Measurements from ENCODE around the gene EEF2.
A peak's percentile ranks its signal among the peaks of the same experiment; 100 is the strongest.

EEF2 gene

GRCh38 chr19:3986260-3987041, 1.2 kb upstream of the EEF2 start:
- peak in 1 of 2 donors; percentile 39 for DNase-seq (ENCODE audit: extremely low read depth in 1 of 2, low read depth in 1 of 2)

- no peak for DNase-seq (ENCODE audit: extremely low read depth in 1 of 2, low read depth in 1 of 2)
Observed at GRCh38 chr19:3985643-3986259, 488 bp upstream of the EEF2 start.

DNA sequence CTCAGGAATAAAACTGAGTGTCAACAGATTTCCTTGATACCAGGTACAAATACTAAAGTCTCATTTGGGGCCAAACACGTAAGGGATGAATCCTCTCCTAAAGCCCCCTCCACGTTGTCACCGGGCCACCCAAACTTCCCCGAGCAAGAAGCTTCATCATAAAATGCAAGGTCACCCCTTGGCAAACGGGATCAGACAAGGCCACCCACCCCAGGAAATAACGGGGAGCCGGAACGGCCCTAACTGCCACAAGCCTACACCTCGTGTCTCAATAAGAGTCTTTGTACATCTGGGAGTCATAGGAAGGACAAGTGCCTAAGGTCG, 717 bp downstream of the EEF2 start:
- DNase-seq (ENCODE audit: extremely low read depth in 1 of 2, low read depth in 1 of 2), result no peak

DNA sequence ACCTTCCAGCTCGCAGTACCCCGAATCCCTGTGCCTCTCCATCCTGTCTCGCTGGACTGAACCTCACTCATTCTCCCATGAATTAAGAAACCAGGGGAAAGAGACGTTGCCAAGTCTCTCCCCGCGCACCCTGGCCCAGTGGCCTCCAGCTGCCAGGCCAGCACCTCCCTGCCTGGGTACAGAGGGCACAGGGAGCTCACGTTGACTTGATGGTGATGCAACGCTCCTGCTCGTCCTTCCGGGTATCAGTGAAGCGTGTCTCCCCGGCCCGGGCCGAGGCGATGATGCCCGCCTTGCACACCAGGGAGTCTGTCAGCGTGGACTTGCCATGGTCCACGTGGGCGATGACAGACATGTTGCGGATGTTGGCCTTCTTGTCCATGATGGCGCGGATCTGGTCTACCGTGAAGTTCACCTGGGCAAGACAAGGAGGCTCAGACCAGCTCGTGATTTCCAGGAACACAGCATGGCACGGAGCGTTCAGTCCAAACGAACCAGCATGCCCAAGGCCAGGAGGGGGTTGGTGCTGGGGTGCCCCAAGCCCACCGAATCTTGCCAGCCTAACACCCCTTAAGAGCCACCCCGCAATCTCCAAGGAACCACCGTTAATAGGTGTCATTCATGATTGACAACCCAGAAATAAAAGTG, 1.2 kb downstream of the EEF2 start:
- DNase-seq (ENCODE audit: extremely low read depth in 1 of 2, low read depth in 1 of 2), result no peak

GRCh38 chr19:3983542-3983914, 1.7 kb downstream of the EEF2 start:
- no peak for DNase-seq (ENCODE audit: extremely low read depth in 1 of 2, low read depth in 1 of 2)

DNA sequence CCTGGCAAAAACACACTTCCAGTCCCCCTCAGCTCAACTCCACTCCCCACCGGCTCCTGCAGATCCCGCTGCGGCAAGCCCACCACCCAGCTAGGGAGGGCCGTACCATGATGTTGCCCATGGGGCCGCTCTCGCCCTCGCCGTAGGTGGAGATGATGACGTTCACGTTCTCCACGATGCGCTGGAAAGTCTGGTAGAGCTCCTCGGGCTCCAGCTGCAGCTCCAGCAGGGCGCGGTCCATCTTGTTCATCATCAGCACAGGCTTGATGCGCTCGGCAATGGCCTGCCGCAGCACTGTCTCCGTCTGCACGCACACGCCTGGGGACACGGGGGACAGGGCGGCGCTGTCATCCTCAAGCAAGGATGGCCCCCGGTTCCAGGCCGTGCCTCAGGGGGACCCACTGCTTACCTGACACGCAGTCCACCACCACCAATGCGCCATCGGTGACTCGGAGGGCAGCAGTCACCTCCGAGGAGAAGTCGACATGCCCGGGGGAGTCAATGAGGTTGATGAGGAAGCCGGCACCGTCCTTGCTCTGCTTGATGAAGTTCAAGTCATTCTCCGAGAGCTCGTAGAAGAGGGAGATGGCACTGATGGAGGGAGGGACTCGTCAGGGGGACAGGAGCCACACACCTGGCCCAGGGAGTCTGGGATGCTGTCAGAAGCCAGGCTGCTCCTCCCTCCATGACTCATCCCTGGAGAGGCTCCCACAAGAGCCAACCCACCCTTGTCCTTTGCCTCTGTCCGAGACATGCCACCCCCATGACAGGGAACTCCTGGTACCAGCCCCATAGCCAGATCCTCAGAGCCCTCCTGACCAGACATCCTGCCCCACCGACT, 2.3 kb downstream of the EEF2 start:
- DNase-seq (ENCODE audit: extremely low read depth in 1 of 2, low read depth in 1 of 2), result no peak

- DNase-seq (ENCODE audit: extremely low read depth in 1 of 2, low read depth in 1 of 2), result no peak
Observed at GRCh38 chr19:3981736-3982681, 3.3 kb downstream of the EEF2 start.

- no peak for DNase-seq (ENCODE audit: extremely low read depth in 1 of 2, low read depth in 1 of 2)
Observed at GRCh38 chr19:3981373-3981735, 3.9 kb downstream of the EEF2 start.

DNA sequence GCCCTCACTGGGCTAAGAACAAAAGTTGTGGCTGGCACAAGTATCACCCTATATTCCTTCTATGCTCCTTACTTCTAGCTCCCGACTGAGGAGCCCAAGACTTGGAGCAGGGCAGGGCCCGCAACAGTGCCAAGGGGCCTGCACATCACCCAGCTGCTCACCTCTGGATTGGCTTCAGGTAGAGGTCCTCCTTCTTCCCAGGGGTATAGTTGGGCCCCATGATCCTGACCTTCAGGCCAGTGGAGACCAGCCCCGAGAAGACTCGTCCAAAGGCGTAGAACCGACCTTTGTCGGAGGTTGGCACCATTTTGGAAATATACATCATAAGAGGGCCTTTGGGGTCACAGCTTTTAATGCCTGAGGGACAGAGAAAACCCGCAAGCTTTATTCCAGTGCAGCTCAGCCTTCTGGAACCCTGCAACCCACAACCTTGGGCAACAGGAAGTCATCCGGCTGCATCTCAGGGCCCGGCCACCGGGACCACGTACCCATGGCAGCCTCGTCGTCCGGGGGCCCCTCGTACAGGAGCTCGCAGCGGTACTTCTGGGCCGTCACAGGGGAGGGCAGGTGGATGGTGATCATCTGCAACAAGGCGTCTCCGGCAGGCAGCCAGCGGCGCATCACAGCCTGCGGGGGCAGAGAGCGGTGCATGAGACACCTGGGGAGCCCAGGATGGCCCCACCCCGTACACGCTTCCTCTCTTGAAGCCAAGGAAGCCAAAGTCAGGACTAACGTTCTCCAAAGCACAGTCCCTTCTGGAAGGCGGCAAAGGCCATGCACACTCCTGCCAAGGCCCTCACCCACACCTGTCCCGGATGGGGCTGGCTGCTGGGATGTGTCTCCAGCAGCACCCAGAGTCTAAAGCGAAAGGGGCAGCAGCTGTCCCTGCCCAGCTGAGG, 4.7 kb downstream of the EEF2 start:
- DNase-seq (ENCODE audit: extremely low read depth in 1 of 2, low read depth in 1 of 2), result no peak

- DNase-seq (ENCODE audit: extremely low read depth in 1 of 2, low read depth in 1 of 2), result no peak
Observed at GRCh38 chr19:3979674-3980352, 5.5 kb downstream of the EEF2 start.

GRCh38 chr19:3979289-3979673, 6.0 kb downstream of the EEF2 start:
- no peak for DNase-seq (ENCODE audit: extremely low read depth in 1 of 2, low read depth in 1 of 2)

GRCh38 chr19:3978145-3978544, 7.1 kb downstream of the EEF2 start:
- no peak for DNase-seq (ENCODE audit: extremely low read depth in 1 of 2, low read depth in 1 of 2)

DNA sequence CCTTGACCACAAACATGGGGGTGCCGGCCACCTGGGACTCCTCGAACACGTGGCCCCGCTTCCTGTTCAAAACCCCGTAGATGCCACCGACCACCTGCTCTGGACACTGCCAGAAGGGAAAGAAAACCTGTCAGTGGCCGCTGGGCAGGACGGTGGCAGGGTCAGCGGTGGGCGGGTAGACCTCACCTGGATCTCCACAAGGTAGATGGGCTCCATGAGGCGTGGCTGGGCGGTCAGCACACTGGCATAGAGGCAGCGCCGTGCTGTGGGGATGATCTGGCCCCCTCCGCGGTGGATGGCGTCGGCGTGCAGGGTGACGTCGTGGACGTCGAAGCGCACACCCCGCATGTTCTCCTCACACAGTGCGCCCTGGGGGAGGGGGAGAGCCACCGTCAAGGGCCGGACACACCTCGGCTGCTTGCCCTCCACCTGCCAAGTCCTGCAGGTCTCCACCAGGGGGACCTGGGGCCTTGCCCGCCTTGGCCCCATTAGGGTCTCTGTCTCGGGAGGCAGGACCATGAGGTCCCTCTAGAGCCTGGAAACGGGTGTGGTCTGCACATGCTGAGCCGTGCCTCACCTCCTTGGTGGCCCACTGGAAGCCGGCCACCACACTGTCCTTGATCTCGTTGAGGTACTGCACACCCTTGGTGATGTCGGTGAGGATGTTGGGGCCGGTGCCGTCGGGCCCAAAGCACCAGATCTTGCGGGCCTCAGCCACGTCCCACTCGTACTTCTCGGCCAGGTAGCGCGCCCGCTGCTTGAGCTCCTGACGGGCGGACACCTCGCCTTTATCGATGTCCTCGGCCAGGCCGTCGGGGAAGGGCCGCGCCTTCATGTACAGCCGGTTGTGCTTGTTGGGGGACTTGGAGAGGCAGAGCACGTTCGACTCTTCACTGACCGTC, 7.8 kb downstream of the EEF2 start:
- no peak for DNase-seq (ENCODE audit: extremely low read depth in 1 of 2, low read depth in 1 of 2)

DNA sequence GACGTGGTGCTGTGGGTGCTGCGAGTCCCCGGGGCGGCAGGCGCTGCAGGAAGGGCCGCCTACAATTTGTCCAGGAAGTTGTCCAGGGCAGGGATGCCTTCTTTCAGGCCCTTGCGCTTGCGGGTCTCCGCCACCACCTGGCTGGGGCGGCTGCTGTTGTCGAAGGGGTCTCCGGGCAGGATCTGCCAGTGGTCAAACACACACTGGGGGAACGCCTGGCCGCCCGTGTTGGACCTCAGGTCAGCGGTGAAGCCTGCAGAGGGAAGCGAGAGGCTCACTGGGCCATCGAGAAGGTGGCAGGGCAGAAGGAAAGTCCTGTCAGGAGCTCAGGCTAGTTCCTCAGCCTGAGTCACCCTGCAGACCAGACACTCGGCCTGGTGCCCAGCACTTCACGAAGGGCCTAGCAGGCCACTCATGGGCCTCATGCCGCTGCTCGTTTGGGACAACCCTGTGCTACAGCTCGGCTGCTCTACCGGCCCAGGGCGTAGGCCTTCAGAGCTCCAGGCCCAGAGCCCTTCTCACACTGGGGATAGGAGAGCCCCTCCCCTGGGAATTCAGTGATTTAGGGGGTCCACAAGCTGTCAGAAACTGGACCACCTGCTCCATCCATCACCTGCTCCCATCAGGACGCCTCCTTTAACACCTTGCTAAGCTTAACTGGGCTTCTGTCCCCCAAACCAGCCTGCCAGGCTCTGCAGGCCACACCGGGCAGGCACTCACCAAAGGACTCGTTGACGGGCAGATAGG, 8.6 kb downstream of the EEF2 start:
- DNase-seq (ENCODE audit: extremely low read depth in 1 of 2, low read depth in 1 of 2), result no peak

- no peak for DNase-seq (ENCODE audit: extremely low read depth in 1 of 2, low read depth in 1 of 2)
Observed at GRCh38 chr19:3975637-3976087, 9.6 kb downstream of the EEF2 start.

DNA sequence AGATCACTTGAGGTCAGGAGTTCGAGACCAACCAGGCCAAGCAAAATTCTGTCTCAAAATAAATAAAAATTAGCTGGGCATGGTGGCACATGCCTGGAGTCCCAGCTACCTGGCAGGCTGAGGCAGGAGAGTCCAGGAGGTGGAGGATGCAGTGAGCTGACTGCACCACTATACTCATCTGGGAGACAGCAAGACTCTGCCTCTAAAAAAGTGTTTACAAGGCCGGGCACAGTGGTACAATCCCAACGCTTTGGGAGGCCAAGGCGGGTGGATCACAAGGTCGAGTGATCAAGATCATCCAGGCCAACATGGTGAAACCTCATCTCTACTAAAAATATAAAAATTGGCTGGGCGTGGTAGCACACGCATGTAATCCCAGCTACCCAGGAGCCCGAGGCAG, 10.1 kb downstream of the EEF2 start:
- no peak for DNase-seq (ENCODE audit: extremely low read depth in 1 of 2, low read depth in 1 of 2)

Measured in activated CD8-positive, alpha-beta memory T cell treated with anti-CD3 and anti-CD28 coated beads for 1 hour (primary cell).